HG03442 (cell line): ENCODE measurements around the gene SMR3A.

Experiments used
- ATAC-seq: cut with Tn5 transposase; IDR thresholded peaks from one replicate; pipeline ENCODE4 v1.9.1; 2021; ENCODE audit warnings: mild to moderate bottlenecking, moderate library complexity; ENCODE audit not compliant: unreplicated experiment

SMR3A gene

DNA sequence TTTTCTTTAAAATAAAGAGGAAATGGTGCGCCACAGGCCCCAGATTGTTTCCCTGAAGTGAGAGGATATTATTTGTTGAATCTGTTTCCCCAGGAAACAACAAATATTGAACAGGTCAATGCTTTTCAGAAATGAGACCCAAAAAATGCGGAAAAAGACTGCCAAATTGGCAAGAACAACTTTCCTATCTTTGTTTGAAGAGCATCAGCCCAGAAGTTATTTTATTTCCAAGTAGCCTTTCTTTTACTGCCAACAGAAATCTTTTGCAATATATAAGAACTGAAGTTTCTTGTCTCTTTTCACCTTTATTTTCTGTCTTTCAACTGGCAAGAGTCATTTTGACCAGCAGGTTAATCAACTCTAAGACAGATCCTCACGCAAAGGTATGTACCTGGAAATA lies at the start of gene SMR3A:
Gene SMR3A (plus strand): TSS at position 301 of the 400 bp plus-strand sequence. CDS start 1,356 bp downstream, outside the sequence.
- no peak for ATAC-seq

GRCh38 chr4:70313736-70314135 lies 46.8 kb upstream of the SMR3A start:
- no peak for ATAC-seq

- ATAC-seq: no peak
Observed at GRCh38 chr4:70315928-70316327, 44.6 kb upstream of the SMR3A start.

- no peak for ATAC-seq
Observed at GRCh38 chr4:70326052-70326451, 34.5 kb upstream of the SMR3A start.

- no peak for ATAC-seq
Observed at GRCh38 chr4:70334681-70335080, 25.9 kb upstream of the SMR3A start, which contains the start of gene CABS1. Gene CABS1 (plus strand): TSS chr4:70334981. CDS start chr4:70335040, 59 bp downstream.

- ATAC-seq: no peak
Observed at GRCh38 chr4:70336043-70336442, 24.5 kb upstream of the SMR3A start.

DNA sequence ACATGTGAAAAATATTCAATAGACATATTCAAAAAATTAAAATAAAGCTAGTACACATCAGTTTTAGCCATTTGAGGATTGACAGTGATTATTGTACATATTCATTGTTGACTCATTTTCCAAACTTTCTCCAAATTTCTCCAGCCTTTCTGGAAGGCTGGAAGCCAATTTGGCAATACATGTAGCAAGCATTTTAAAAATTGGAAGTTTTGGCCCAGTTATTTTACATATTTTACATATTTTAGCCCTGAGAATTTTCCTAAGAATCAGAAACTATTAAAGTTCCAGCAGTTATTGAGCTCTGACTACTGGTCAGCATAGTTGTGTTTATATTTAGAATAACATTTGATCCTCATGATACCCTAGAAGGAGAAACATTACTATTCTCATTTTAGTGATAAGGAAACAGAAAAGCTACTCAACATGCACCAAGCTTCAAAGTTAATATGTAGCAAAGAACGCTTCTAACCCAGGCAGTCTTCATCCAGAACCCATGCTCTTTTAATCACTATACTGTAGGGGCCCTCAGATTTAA lies 22.6 kb upstream of the SMR3A start:
- ATAC-seq: no peak

- ATAC-seq: no peak
Observed at GRCh38 chr4:70356185-70356584, 4.4 kb upstream of the SMR3A start.

DNA sequence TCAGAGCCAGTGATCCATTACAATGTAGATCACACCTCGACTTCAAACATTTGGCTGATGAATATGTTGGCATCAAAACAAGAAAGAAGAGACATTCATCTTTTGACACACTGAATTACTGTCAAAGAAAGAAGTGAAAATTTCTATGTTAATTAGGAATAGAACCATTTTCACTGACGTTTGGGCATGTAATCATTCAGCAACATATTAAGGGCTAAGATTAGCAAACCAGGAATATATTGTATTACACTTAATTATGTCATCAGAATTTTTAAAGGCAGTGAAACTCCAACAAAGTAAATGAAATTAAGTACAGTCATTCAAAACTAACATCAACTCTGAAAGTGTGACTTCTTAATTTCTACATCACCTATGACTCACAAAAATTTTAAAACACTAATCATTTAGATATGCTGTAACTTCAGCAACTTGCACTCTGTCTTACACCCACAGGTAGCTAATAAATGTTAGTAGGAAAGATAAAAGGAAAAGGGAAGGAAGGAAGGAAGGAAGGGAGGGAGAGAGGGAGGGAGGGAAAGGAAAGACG lies 1.4 kb upstream of the SMR3A start:
- ATAC-seq: no peak

DNA sequence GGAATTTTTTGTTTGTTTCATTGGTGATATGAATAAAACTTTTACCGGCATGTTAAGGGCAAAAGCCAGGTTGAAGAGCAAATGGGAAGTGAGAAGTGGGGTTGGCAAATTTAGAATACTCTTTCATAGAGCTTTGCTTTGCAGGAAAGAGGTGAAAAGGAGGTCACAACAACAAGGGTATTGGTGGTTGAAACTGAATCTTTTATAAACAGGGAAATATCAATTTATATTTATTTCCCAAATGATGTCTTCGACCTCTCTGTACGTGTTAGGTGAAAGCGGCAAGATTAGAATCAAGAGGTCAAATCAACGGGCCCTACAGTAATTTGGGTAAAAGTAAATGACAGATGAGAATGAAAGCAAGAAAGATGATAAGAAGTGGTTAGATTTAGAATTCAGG lies 3.4 kb downstream of the SMR3A start:
- ATAC-seq: no peak

GRCh38 chr4:70365479-70365878 lies 4.9 kb downstream of the SMR3A start:
- ATAC-seq: no peak

DNA sequence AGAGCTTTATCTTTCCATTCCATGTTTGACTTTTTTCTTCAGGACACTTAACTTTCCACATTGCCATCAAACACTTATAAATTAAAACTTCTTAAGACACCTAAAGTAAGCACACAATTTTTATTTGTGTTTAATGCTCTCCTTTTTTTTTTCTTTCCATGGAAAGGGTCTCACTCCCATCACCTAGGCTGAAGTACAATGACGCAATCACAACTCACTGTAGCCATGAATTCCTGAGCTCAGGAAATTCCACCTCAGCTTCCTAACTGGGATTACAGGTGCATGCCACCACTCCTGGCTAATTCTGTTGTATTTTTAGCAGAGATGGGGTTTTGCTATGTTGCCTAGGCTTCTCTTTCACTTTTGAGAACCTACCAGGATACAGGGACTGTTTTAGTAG lies 7.3 kb downstream of the SMR3A start:
- no peak for ATAC-seq

- ATAC-seq: no peak
Observed at GRCh38 chr4:70371987-70372386, 11.4 kb downstream of the SMR3A start.

GRCh38 chr4:70372760-70373159 lies 12.2 kb downstream of the SMR3A start:
- ATAC-seq: no peak

DNA sequence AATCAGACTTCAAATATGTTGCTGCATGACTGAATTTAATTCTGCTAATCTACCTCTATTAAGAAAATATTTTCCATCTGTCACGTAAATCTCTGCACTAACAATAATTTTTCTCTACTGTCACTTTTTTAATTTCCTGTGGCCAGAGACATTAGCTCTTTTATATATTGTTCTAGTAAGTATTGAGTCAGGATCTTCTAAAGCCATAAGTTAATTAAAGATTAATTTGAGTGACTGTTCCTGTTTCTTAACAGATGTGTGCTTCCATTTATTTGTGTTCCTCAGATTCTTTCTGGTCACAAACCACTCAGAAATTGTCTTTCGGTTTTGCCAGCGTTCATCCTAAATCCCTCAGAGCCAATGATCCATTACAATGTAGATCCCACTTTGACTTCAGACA lies 20.0 kb downstream of the SMR3A start:
- ATAC-seq: no peak

DNA sequence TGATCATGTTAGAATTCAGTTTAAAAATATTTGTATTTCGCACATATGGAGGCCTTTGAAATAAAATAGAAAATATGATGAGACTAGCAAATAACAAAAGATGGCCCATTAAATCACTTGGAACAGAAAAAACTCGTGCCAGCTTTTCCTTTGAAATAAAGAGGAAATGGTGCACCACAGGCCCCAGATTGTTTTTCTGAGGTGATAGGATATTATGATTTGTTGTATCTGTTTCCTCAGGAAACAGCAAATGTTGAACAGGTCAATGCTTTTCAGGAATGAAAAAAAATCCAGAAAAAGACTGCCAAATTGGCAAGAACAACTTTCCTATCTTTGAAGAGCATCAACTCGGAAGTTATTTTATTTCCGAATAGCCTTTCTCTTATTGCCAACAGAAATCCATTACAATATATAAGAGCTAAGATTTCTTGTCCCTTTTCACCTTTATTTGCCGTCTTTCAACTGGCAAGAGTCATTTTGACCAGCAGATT lies 22.2 kb downstream of the SMR3A start, which contains the start of gene SMR3B:
Gene SMR3B (plus strand): TSS at position 441 of the 491 bp plus-strand sequence. CDS start 1,380 bp downstream, outside the sequence.
- no peak for ATAC-seq

DNA sequence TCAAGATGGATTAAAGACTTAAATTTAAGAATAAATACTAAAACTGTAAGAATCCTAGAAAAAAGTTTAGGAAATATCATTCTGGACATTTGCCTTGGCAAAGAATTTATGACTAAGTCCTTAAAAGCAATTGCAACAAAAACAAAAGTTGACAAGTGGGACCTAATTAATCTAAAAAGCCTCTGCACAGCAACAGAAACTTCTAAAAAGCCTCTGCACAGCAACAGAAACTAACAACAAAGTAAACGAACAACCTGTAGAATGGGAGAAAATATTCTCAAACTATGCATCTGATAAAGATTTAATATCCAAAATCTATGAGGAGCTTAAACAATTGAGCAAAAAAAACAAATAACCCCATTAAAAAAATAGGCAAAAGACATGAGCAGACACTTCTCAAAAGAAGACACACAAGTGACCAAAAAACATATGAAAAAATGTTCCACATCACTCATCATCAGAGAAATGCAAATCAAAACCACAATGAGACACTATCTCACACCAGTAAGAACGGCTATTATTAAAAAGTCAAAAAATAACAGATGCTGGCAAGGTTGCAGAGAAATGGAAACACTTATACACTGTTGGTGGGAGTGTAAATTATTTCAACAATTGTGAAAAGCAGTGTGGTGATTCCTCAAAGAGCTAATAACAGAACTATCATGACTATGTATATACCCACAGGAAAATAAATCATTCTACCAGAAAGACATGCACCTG lies 31.7 kb downstream of the SMR3A start:
- peak; percentile 48 for ATAC-seq

GRCh38 chr4:70397580-70397979 lies 37.0 kb downstream of the SMR3A start, which contains the start of gene OPRPN:
Gene OPRPN (plus strand): TSS chr4:70397940. CDS start chr4:70399286, 1,346 bp downstream.
- ATAC-seq: no peak

- ATAC-seq: peak; percentile 46
Observed at GRCh38 chr4:70399319-70399718, 38.8 kb downstream of the SMR3A start.

DNA sequence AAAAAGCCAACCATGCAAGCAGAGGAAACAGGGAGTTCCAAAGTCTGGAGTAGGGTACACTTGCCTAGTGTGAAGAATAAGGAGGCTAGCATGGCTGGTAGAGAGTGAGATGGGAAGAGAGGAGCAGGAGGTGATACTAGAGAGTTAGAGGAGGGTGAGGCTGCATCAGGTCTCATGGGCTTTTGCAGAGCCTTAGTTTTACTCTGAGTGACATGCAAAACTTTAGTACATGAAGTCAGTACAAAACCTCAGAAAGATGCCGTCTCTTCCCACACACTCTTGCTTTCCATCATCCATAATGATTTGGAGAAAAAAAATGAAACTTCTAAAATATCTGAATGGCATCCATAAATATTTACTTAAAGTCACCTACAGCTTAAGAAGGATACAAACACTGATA lies 42.2 kb downstream of the SMR3A start:
- peak; percentile 73 for ATAC-seq

- ATAC-seq: peak; percentile 28
Observed at GRCh38 chr4:70405765-70406164, 45.2 kb downstream of the SMR3A start.
